Muscle layer of duodenum (tissue), 2 donors: Measurements from ENCODE around the gene ZNF823.

Experiments
- H3K27ac ChIP-seq: one replicate; pipeline ENCODE4 v1.7.0; 2013; ENCODE audit warnings: mild to moderate bottlenecking, low read length
- H3K27me3 ChIP-seq: one replicate; pipeline ENCODE4 v1.7.0; 2013; ENCODE audit warnings: low read depth, mild to moderate bottlenecking, control low read depth, low read length
- H3K36me3 ChIP-seq, 2 donors: one replicate each; pipeline ENCODE4 v1.7.0; 2013; ENCODE audit warnings: low read length in 2 of 2, control low read depth in 1 of 2, mild to moderate bottlenecking in 1 of 2; ENCODE audit not compliant: insufficient read depth in 2 of 2, control insufficient read depth in 1 of 2
- H3K4me1 ChIP-seq, 2 donors: one replicate each; pipeline ENCODE4 v1.7.0; 2013; ENCODE audit warnings: low read length in 2 of 2, mild to moderate bottlenecking in 2 of 2, control low read depth in 1 of 2, moderate library complexity in 1 of 2; ENCODE audit not compliant: insufficient read depth in 2 of 2, control insufficient read depth in 1 of 2
- H3K4me3 ChIP-seq, 2 donors: one replicate each; pipeline ENCODE4 v1.7.0; 2013; ENCODE audit warnings: low read length in 2 of 2, low read depth in 1 of 2, mild to moderate bottlenecking in 1 of 2
- H3K9me3 ChIP-seq, 2 donors: one replicate each; pipeline ENCODE4 v1.7.0; 2013; ENCODE audit warnings: low read length in 2 of 2, control low read depth in 1 of 2, mild to moderate bottlenecking in 1 of 2; ENCODE audit not compliant: control insufficient read depth in 1 of 2
- donor health status: healthy.

ZNF823 gene

DNA sequence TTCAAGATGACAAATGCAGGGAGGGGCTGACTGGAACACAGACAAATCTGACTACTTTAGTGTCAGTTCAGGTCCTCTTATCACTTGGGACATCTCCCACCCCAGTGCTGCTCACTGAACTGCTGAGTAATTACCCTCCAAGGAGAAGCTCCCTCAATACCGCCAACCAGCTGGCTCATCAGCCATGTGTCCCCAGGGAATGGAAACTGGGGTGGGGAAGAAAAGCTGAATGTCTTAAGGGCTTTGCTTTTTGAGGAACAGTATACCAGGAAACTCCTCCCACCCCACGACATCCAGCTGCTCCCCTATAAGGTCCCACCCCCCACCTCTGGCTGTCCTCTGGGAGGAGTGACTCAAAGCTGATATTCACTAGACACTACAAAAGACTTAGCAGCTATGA lies 2.0 kb downstream of the ZNF823 start:
- no peaks in the 10 kb centered on the region for H3K36me3 ChIP-seq
- H3K9me3 ChIP-seq = no peaks in the 10 kb centered on the region
- no peaks in the 10 kb centered on the region for H3K27me3 ChIP-seq
- no peak overlapping the region for H3K27ac ChIP-seq
- H3K4me1 ChIP-seq = peaks cover 4 to 5% of the 10 kb centered on the region in 2 donors
- H3K4me3 ChIP-seq = no peak overlapping the region

DNA sequence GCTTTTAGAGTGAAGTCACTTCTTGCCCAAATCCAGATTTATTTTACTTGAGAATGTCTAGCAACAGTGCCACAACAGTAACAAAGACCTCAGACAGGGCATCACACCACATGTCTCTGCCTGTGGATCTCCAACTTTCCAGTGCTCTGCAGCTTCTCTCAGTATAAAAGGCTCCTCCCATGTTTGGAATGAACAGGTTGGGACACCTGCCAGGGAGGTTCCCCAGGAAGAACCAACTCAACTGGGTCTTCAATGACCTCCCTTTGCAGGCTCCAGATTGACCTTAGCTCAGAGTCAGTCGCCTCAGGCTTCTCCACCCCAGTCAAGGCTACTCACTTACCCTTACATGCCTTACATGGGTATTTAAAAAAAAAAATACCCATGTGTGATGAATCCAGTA lies 3.4 kb downstream of the ZNF823 start:
- peaks cover 4 to 5% of the 10 kb centered on the region in 2 donors for H3K4me1 ChIP-seq
- H3K4me3 ChIP-seq = no peak overlapping the region
- no peaks in the 10 kb centered on the region for H3K27me3 ChIP-seq
- H3K27ac ChIP-seq = no peak overlapping the region
- peaks cover 0 to 9% of the 10 kb centered on the region in 2 donors for H3K36me3 ChIP-seq
- H3K9me3 ChIP-seq = no peaks in the 10 kb centered on the region

GRCh38 chr19:11729586-11729985 lies 9.2 kb downstream of the ZNF823 start:
- Histone ChIP-seq H3K27me3 (no peaks in the 10 kb centered on the region), H3K9me3 (no peaks in the 10 kb centered on the region), H3K36me3 (peaks cover 0 to 20% of the 10 kb centered on the region in 2 donors), H3K4me3 (no peak overlapping the region), H3K4me1 (no peaks in the 10 kb centered on the region), H3K27ac (no peak overlapping the region)

GRCh38 chr19:11722414-11722813 lies 16.3 kb downstream of the ZNF823 start:
- peaks cover 10 to 16% of the 10 kb centered on the region in 2 donors for H3K9me3 ChIP-seq
- H3K27ac ChIP-seq = no peak overlapping the region
- H3K4me3 ChIP-seq = no peak overlapping the region
- no peaks in the 10 kb centered on the region for H3K4me1 ChIP-seq
- no peaks in the 10 kb centered on the region for H3K27me3 ChIP-seq
- peaks cover 23 to 41% of the 10 kb centered on the region in 2 donors for H3K36me3 ChIP-seq

DNA sequence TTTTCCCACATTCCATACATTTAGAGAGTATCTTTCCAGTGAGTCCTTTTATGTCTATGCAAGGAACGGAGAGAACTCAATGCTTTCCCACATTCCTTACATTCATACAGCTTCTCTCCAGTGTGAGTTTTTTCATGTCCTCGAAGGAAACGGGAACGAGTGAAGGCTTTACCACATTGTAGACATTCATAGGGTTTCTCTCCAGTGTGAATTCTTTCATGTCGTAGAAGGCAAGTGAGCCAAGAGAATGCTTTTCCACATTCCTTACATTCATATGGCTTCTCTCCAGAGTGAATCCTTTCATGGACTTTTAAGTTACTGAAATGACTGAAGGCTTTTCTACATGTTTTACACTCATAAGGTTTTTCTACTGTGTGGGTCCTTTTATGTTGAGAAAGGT lies 17.1 kb downstream of the ZNF823 start:
- H3K36me3 ChIP-seq = peaks cover 23 to 41% of the 10 kb centered on the region in 2 donors
- no peak overlapping the region for H3K4me3 ChIP-seq
- H3K27me3 ChIP-seq = no peaks in the 10 kb centered on the region
- peaks cover 10 to 16% of the 10 kb centered on the region in 2 donors for H3K9me3 ChIP-seq
- H3K27ac ChIP-seq = no peak overlapping the region
- no peaks in the 10 kb centered on the region for H3K4me1 ChIP-seq

- H3K27ac ChIP-seq = no peak overlapping the region
- no peaks in the 10 kb centered on the region for H3K27me3 ChIP-seq
- no peaks in the 10 kb centered on the region for H3K36me3 ChIP-seq
- H3K4me1 ChIP-seq = no peaks in the 10 kb centered on the region
- no peaks in the 10 kb centered on the region for H3K9me3 ChIP-seq
- no peak overlapping the region for H3K4me3 ChIP-seq
Measured at GRCh38 chr19:11710313-11710712, 28.4 kb downstream of the ZNF823 start.

GRCh38 chr19:11708457-11708856 lies 30.3 kb downstream of the ZNF823 start:
- no peaks in the 10 kb centered on the region for H3K4me1 ChIP-seq
- H3K36me3 ChIP-seq = no peaks in the 10 kb centered on the region
- no peak overlapping the region for H3K27ac ChIP-seq
- no peak overlapping the region for H3K4me3 ChIP-seq
- H3K27me3 ChIP-seq = no peaks in the 10 kb centered on the region
- H3K9me3 ChIP-seq = no peaks in the 10 kb centered on the region

DNA sequence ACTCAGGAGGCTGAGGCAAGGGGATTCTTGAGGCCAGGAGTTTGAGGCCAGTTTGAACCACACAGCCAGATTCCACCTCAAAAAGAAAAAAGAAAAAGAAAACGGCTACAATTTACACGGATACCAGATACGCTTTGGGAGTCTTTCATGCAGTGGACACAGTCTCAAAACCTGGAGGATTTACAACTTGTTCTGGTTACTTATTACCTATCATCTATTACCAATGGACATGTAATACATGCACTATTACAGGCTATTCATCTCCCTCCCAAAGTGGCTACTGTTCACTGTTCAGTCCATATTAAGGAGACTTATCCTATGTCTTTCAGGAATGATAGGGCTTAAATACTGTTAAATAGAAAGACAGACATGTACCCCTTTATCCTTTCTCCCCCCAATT lies 33.3 kb downstream of the ZNF823 start:
- no peak overlapping the region for H3K4me3 ChIP-seq
- no peaks in the 10 kb centered on the region for H3K4me1 ChIP-seq
- no peak overlapping the region for H3K27ac ChIP-seq
- H3K9me3 ChIP-seq = no peaks in the 10 kb centered on the region
- H3K36me3 ChIP-seq = no peaks in the 10 kb centered on the region
- no peaks in the 10 kb centered on the region for H3K27me3 ChIP-seq

DNA sequence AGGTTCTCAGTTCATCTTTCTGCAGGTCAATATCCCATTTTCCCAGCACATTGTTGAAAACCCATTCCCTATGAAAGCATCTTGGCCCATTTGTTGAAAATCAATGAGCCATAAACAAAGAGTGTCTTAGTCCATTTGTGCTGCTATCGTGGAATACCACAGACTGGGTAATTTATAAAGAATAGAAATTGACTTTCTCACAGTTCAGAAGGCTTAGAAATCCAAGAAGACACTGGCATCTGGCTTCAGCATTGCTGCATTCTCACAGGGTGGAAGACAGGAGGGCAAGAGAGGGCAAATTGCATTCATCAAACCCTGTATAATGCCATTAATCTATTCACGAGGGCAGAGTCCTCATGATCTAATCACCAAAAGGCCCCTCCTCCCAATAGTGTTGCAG lies 34.1 kb downstream of the ZNF823 start:
- no peaks in the 10 kb centered on the region for H3K36me3 ChIP-seq
- H3K4me1 ChIP-seq = no peaks in the 10 kb centered on the region
- H3K9me3 ChIP-seq = no peaks in the 10 kb centered on the region
- H3K27ac ChIP-seq = no peak overlapping the region
- H3K4me3 ChIP-seq = no peak overlapping the region
- no peaks in the 10 kb centered on the region for H3K27me3 ChIP-seq

DNA sequence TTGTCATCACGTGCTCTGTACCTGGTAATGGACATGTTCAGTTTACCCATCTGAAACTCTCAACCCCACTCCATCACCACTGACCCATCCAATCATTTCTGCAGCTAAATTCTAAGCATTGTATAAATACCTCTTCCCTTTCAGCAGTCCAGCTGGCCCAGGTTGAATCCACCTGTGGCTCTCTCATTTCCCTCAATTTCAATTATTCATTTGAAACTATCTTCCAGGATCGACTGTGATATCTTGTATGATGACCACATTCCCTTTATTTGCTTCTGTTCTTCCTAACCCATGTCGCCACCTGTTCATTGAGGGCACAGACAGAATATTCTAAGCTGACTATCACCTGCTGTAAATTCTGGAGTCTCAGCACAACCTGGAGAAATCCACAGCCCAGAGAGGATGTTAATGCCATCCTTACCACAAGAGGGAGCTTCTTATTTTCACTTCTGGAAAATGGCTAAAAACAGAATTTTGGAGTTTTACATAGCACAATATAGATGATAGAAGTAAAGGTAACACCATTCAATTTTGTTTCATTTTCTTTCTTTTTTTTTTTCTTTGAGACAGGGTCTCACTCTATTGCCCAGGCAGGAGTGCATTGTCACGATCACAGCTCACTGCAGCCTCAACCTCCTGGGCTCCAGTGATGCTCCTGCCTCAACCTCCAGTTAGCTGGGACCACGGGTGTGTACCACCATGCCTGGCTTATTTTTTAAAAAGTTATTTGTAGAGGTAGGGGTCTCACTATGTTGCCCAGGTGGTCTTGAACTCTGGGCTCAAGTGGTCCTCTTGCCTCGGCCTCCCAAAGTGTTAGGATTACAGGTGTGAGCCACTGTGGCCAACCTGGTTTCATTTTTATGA lies 38.6 kb downstream of the ZNF823 start:
- no peak overlapping the region for H3K27ac ChIP-seq
- no peaks in the 10 kb centered on the region for H3K36me3 ChIP-seq
- H3K9me3 ChIP-seq = no peaks in the 10 kb centered on the region
- H3K4me1 ChIP-seq = peaks cover 0 to 2% of the 10 kb centered on the region in 2 donors
- no peak overlapping the region for H3K4me3 ChIP-seq
- H3K27me3 ChIP-seq = no peaks in the 10 kb centered on the region

GRCh38 chr19:11698231-11698630 lies 40.5 kb downstream of the ZNF823 start:
- Histone ChIP-seq H3K27ac (no peak overlapping the region), H3K27me3 (no peaks in the 10 kb centered on the region), H3K4me3 (no peak overlapping the region), H3K36me3 (no peaks in the 10 kb centered on the region), H3K9me3 (no peaks in the 10 kb centered on the region), H3K4me1 (peaks cover 0 to 4% of the 10 kb centered on the region in 2 donors)
